IMR-90 (cell line): ENCODE data around the gene MAP4.

Experiments
- CTCF ChIP-seq: conservative IDR thresholded peaks from 2 replicates; pipeline ENCODE4 v1.5.1; 2012; ENCODE audit warnings: mild to moderate bottlenecking, low read depth, low read length, improper control_type of control experiment
- FOS ChIP-seq: fragments of 150-350 bp; IDR thresholded peaks from 2 replicates; pipeline ENCODE4 v1.6.1; 2016; ENCODE audit warnings: low read depth, low read length
- MXI1 ChIP-seq: IDR thresholded peaks from 2 replicates; pipeline ENCODE4 v1.6.1; 2012; ENCODE audit warnings: low read depth, mild to moderate bottlenecking, low read length, moderate library complexity, borderline replicate concordance
- POLR2A ChIP-seq: IDR thresholded peaks from 2 replicates; pipeline ENCODE4 v1.6.1; 2012; ENCODE audit warnings: mild to moderate bottlenecking, low read depth, low read length
- RAD21 ChIP-seq: IDR thresholded peaks from 2 replicates; pipeline ENCODE4 v1.6.1; 2012; ENCODE audit warnings: low read length, improper control_type of control experiment
- RCOR1 ChIP-seq: IDR thresholded peaks from 2 replicates; pipeline ENCODE4 v1.6.1; 2012; ENCODE audit warnings: mild to moderate bottlenecking, low read length, improper control_type of control experiment; ENCODE audit not compliant: insufficient replicate concordance
- USF2 ChIP-seq: fragments of 150-350 bp; IDR thresholded peaks from 2 replicates; pipeline ENCODE4 v1.6.1; 2017; ENCODE audit warnings: mild to moderate bottlenecking, antibody characterized with exemption, low read length, low read depth

GRCh38 chr3:47874913-47875312, 141.3 kb downstream of the MAP4 start:
- TF ChIP-seq CTCF, result no peak
- no peak for TF ChIP-seq POLR2A
- no peak for TF ChIP-seq MXI1
- TF ChIP-seq RCOR1, result no peak
- no peak for TF ChIP-seq RAD21
- no peak for TF ChIP-seq FOS
- TF ChIP-seq USF2, result no peak
